HepG2 (cell line): Measurements from ENCODE around the gene FMO1. TPM values are rescaled to one million over a fixed set of nuclear protein-coding genes. Genes with fewer than 3 reads are reported as not detected.
A peak's percentile ranks its signal among the peaks of the same experiment; 100 is the strongest.
"Not testable (repeated sequence)": the region's sequence is repeated elsewhere in the genome, so short reads cannot be mapped to it uniquely, and the experiment has no call there.

Experiments used
- ATAC-seq: fragments of 200-7000 bp; cut with Tn5 transposase; 3 replicates; pipeline ENCODE4 v1.9.1; 2020; ENCODE audit warnings: mild to moderate bottlenecking, moderate library complexity
- BruUV-seq: library from RNA; stranded (reverse); fragments of 400-500 nt; replicated peaks from 2 replicates; lab custom pipeline; 2021; lab: Mats Ljungman, UMichigan
- CTCF ChIA-PET: fragments of 300-600 bp; formaldehyde crosslinking; extraction: SDS; loops from one replicate; lab custom pipeline; 2021; ENCODE audit warnings: low total read pairs, inconsistent platforms, low intra/inter-chr PET ratio; lab: Yijun Ruan, JAX
- POLR2A ChIA-PET: fragments of 350-600 bp; sonication (Branson Sonifier 250); formaldehyde crosslinking; loops from one replicate; lab custom pipeline; 2020; ENCODE audit warnings: antibody characterized with exemption, inconsistent platforms; lab: Yijun Ruan, JAX
- DNase-seq: peaks from one replicate; pipeline ENCODE4 v3.0.0-alpha.2; 2015; ENCODE audit warnings: low spot score
- FAIRE-seq: peaks from 3 replicates; lab custom pipeline; 2011; peaks lifted over from hg19 to GRCh38; lab: Jason Lieb, UNC
- H2AFZ ChIP-seq: one replicate; pipeline ENCODE4 v1.6.1; 2011; ENCODE audit warnings: low read length, inconsistent platforms
- H3K27ac ChIP-seq: fragments of 300-600 bp; 3 replicates; pipeline ENCODE4 v1.8.0; 2011; ENCODE audit warnings: mixed run types, mild to moderate bottlenecking, mixed read lengths, low read length, inconsistent platforms; ENCODE audit not compliant: insufficient read depth; ENCODE audit errors: extremely low read length
- H3K27me3 ChIP-seq, 2 experiments: fragments of 200-600 bp in 1 of 2; 2 replicates in 1 of 2; 3 replicates in 1 of 2; pipeline versions ENCODE4 v1.6.0 to v1.8.0; 2011; ENCODE audit warnings: low read length in 2 of 2, mild to moderate bottlenecking in 2 of 2, moderate library complexity in 2 of 2, inconsistent platforms in 1 of 2; ENCODE audit not compliant: insufficient read depth in 2 of 2, control insufficient read depth in 1 of 2
- H3K36me3 ChIP-seq, 2 experiments: fragments of 200-600 bp in 1 of 2; replicated peaks in 1 of 2; 2 replicates in 1 of 2; 3 replicates in 1 of 2; pipeline versions ENCODE4 v1.5.1 to v1.8.0; 2011; ENCODE audit warnings: low read length in 2 of 2, inconsistent platforms in 1 of 2; ENCODE audit not compliant: insufficient read depth in 2 of 2, control insufficient read depth in 1 of 2
- H3K4me1 ChIP-seq: 2 replicates; pipeline ENCODE4 v1.5.1; 2012; ENCODE audit warnings: low read length, inconsistent platforms; ENCODE audit not compliant: insufficient read depth
- H3K4me2 ChIP-seq: 2 replicates; pipeline ENCODE4 v1.6.0; 2011; ENCODE audit warnings: low read depth, low read length, inconsistent platforms
- H3K4me3 ChIP-seq, 3 experiments: fragments of 200-600 bp in 1 of 3; sonication (generic), shearing (Covaris generic) in 1 of 3; replicated peaks in 1 of 3; 2 replicates each; pipeline ENCODE4 v1.5.1; 2011 to 2016; ENCODE audit warnings: low read length in 3 of 3, inconsistent platforms in 2 of 3, low read depth in 2 of 3, mild to moderate bottlenecking in 2 of 3, control low read depth in 1 of 3, mixed read lengths in 1 of 3; ENCODE audit not compliant: insufficient read depth in 1 of 3
- H3K79me2 ChIP-seq: one replicate; pipeline ENCODE4 v1.6.1; 2011; ENCODE audit warnings: low read length, inconsistent platforms; ENCODE audit not compliant: insufficient read depth
- H3K9ac ChIP-seq: 2 replicates; pipeline ENCODE4 v1.6.0; 2011; ENCODE audit warnings: mild to moderate bottlenecking, low read depth, low read length, inconsistent platforms; ENCODE audit not compliant: insufficient read depth
- H3K9me3 ChIP-seq: 2 replicates; pipeline ENCODE4 v1.5.1; 2012; ENCODE audit warnings: mild to moderate bottlenecking, low read length
- H4K20me1 ChIP-seq: 2 replicates; pipeline ENCODE4 v1.6.0; 2011; ENCODE audit warnings: inconsistent platforms, mild to moderate bottlenecking, low read length, moderate library complexity; ENCODE audit not compliant: insufficient read depth
- SRF ChIP-seq: IDR thresholded peaks from 2 replicates; pipeline ENCODE4 v1.6.1; 2011; ENCODE audit warnings: mild to moderate bottlenecking, low read depth, low read length, moderate library complexity
- ZNF350 ChIP-seq: sonication (generic); formaldehyde crosslinking; IDR thresholded peaks from 2 replicates; pipeline ENCODE4 v1.4.0; 2020; ENCODE audit warnings: mild to moderate bottlenecking, low read depth, missing genetic modification reagents, borderline replicate concordance
- WGBS: methylation state at CpG from one replicate; pipeline ENCODE4 v1.1.6; 2017; ENCODE audit warnings: low lambda C conversion rate; 5-methylcytosine and 5-hydroxymethylcytosine counted together
- in situ Hi-C: cut with HindIII; loops from 2 replicates; pipeline ENCODE4 v1.10.0; 2017; ENCODE audit warnings: low pct_unique_long_range_greater_than_20kb; ENCODE audit not compliant: extremely low pct_ligation_motif_present
- intact Hi-C: fragments of 100-400 bp; cut with micrococcal nuclease; formaldehyde crosslinking; loops from one replicate; pipeline ENCODE4 v1.10.0; 2022; ENCODE audit not compliant: unreplicated experiment
- polyA plus RNA-seq, 8 experiments: library from polyadenylated mRNA; depleted of rRNA in 3 of 8; stranded (reverse) in 7 of 8; unstranded in 1 of 8; fragments of >200 nt; fragmentation: Illumina TruSeq in 4 of 8; extraction: Trizol in 4 of 8; gene quantifications; 2 replicates each; pipeline versions ENCODE4 v1.2.1 to v1.2.3, GENCODE V29; 2011 to 2016; ENCODE audit warnings: low read depth in 4 of 8, missing spikeins in 1 of 8, mixed read lengths in 1 of 8; ENCODE audit not compliant: insufficient read depth in 1 of 8
- total RNA-seq, 5 experiments: library from RNA; depleted of rRNA; stranded (reverse); fragments of >200 nt; fragmentation: Illumina TruSeq; extraction: Trizol; gene quantifications; 2 replicates each; pipeline ENCODE4 v1.2.3, GENCODE V29; 2016; ENCODE audit warnings: low read depth in 1 of 5

The FMO1 gene
- total and polyA plus RNA-seq, 2 of the 13 experiments (the other 11 are each of a cell fraction or from before 2014, with no cell fraction given): not detected

GRCh38 chr1:171233183-171233582 is 15.1 kb upstream of the FMO1 start:
- Histone ChIP-seq H3K27ac (no peak overlapping the region), H4K20me1 (no peaks in the 10 kb centered on the region), H3K4me2 (no peak overlapping the region), H3K9ac (no peak overlapping the region), H2AFZ (no peak overlapping the region), H3K9me3 (no peaks in the 10 kb centered on the region), H3K36me3 (no peaks in the 10 kb centered on the region), H3K79me2 (no peaks in the 10 kb centered on the region), H3K27me3 (no peaks in the 10 kb centered on the region), H3K4me3 (no peak overlapping the region), H3K4me1 (no peaks in the 10 kb centered on the region)
- no peak for FAIRE-seq
- no peak for DNase-seq
- in situ Hi-C loops (no loop called here), intact Hi-C loops (no loop called here)
- WGBS: 18% methylated on average over 1 of the region's 1 CpG
- TF ChIP-seq ZNF350 (CRISPR knock-in tag) (no peak), SRF (peak; percentile 39; the same call in 1 of the 2 replicates)
- ChIA-PET POLR2A (no interaction called here), CTCF (no interaction called here)
- no peak for ATAC-seq
- no TSS peak for BruUV-seq

DNA sequence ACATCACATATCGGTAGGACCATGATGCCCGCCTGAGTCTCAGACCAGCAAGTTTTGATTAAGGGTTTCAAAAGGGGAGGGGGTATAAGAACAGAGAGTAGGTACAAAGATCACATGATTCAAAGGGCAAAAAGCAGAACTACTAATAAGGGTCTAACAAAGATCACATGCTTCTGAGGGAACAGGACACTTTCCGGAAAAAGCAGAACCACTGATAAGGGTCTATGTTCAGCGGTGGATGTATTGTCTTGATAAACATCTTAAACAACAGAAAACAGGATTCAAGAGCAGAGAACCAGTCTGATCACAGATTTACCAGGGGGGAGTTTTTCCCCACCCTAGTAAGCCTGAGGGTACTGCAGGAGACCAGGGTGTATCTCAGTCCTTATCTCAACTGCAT is 12.1 kb upstream of the FMO1 start:
- H3K9me3 ChIP-seq, ATAC-seq, H3K27ac ChIP-seq, H3K36me3 ChIP-seq, BruUV-seq, FAIRE-seq, H3K4me2 ChIP-seq, H2AFZ ChIP-seq, H3K79me2 ChIP-seq, in situ Hi-C loops, H3K4me3 ChIP-seq, DNase-seq, intact Hi-C loops, CTCF ChIA-PET, H4K20me1 ChIP-seq, H3K9ac ChIP-seq, H3K27me3 ChIP-seq, POLR2A ChIA-PET, H3K4me1 ChIP-seq: not testable (repeated sequence)
- WGBS: 95% methylated on average over 4 of the region's 4 CpGs
